HG03196 (cell line): ENCODE data around the gene ANAPC16.
A peak's percentile ranks its signal among the peaks of the same experiment; 100 is the strongest.
"Not testable (repeated sequence)": the region's sequence is repeated elsewhere in the genome, so short reads cannot be mapped to it uniquely, and the experiment has no call there.

ENCODE experiments used
- ATAC-seq: cut with Tn5 transposase; IDR thresholded peaks from one replicate; pipeline ENCODE4 v1.9.1; 2021; ENCODE audit not compliant: unreplicated experiment

The ANAPC16 gene

GRCh38 chr10:72261784-72262404, 46.1 kb downstream of the ANAPC16 start:
- peak; percentile 9 for ATAC-seq

DNA sequence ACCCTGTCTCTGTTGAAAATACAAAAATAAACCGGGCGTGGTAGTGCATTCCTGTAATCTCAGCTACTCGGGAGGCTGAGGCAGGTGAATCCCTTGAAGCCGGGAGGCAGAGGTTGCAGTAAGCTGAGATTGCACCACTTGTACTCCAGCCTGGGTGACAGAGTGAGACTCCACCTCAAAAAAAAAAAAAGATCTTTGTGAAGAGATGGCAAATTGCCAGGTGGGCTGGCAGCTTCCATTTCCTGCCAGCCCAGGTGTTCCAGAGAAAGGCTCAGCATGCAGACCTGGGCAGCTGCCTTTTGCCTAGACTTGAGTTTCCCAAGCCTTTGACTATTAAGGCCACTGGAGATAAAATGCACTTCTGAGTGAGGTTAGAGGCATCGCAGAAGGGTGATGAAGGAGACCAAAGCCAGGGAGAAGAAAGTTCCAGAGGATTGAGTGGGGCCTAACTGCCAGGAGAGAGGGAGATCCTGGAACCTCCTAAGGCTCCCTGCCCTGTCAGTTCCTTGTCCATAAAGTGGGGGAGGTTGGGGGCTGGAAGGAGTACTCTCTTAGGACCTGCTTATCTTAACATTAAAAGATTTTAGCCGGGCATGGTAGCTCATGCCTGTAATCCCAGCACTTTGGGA, 47.9 kb downstream of the ANAPC16 start:
- ATAC-seq = no peak

DNA sequence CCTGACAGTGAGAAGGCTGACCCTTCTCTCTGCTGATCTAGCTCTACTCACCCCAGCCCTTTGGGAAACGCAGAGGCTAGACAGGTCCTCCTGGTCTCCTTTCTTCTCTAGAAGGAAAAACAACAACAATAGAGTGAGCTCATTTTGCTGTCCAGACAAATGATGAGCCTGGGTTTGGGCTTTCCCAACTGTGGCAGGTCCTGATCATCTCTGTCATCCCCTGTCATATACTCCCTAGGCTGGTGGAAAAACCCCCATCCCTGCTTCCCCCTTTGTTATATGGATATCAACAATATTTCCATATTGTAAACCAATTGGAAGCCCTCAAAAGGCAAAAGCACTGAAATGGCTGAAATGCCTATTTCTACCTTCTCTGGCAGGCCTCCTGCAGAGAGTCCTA, 48.7 kb downstream of the ANAPC16 start:
- ATAC-seq = no peak

DNA sequence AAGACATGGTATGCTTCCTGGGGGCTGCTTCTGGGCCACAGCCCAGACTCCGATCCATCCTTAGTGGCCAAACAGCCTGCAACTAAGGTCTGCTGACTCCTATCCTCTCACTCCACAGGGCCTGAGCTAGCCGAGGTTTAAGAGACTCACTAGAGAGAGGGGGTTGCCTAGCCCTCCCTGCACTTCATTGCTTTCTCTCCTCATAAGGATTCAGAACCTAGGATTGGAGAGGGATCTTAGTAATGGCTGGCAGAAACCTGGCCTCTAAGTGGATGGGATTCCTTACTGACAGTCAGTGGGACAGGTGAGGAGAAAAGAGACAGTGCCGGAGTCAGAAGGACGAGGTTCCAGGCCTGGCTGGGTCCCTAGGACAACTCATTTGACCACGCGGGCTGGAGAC, 49.7 kb downstream of the ANAPC16 start:
- no peak for ATAC-seq

DNA sequence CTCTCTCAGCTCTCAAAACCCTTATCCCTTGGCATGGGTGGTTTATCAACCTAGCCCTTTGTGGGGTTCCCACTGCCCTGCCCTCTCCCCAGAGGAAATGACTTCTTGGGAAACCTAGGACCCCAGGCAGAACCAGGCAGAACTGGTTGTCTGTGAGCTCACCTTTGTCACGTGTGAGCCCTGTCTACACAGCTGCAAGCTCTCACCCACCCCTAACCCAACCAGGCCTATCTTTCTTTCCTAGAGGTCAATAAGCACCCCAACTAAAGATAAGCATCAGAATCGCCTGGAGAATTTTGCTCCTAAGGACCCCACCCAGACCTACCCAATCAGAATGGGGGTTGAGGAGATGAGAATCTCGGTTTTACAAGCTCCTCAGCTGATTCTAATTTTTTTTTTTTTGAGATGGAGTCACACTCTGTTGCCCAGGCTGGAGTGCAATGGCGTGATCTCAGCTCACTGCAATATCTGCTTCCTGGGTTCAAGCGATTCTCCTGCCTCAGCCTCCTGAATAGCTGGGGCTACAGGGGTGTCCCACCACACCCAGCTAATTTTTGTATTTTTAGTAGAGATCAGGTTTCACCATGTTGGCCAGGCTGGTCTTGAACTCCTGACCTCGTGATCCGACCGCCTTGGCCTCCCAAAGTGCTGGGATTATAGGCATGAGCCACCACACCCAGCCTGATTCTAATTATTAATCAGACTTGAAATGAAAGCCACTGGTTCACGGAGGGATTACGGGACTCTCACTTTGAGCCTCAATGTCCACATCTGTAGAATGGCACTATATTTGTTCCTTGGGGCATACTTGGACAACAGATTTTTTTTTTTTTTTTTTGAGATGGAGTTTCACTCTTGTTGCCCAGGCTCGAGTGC, 50.4 kb downstream of the ANAPC16 start:
- no peak for ATAC-seq

GRCh38 chr10:72267381-72267780, 51.6 kb downstream of the ANAPC16 start:
- no peak for ATAC-seq

GRCh38 chr10:72267819-72268399, 52.1 kb downstream of the ANAPC16 start:
- ATAC-seq = no peak

DNA sequence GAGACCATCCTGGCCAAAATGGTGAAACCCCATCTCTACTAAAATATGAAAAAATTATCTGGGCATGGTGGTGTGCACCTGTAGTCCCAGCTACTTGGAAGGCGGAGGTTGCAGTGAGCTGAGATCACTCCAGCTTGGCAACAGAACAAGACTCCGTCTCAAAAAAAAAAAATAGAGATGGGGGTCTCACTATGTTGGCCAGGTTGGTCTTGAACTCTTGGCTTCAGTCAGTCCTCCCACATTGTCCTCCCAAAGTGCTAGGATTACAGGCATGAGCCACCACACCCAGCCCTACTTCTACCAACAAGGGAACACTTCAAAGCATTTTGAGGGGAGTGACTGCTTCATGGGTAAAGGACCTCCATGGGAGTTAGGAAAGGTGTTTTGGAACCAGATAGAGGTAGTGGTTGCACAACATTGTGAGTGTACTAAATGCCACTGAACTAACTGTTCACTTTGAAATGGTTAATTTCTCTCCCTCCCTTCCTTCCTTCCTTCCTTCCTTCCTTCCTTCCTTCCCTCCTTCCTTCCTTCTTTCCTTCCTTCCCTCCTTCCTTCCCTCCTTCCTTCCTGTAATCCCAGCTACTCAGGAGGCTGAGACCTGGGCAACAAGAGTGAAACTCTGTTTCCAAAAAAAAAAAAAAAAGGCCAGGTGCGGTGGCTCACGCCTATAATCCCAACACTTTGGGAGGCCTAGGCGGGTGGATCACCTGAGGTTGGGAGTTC, 52.8 kb downstream of the ANAPC16 start:
- not testable (repeated sequence) for ATAC-seq

DNA sequence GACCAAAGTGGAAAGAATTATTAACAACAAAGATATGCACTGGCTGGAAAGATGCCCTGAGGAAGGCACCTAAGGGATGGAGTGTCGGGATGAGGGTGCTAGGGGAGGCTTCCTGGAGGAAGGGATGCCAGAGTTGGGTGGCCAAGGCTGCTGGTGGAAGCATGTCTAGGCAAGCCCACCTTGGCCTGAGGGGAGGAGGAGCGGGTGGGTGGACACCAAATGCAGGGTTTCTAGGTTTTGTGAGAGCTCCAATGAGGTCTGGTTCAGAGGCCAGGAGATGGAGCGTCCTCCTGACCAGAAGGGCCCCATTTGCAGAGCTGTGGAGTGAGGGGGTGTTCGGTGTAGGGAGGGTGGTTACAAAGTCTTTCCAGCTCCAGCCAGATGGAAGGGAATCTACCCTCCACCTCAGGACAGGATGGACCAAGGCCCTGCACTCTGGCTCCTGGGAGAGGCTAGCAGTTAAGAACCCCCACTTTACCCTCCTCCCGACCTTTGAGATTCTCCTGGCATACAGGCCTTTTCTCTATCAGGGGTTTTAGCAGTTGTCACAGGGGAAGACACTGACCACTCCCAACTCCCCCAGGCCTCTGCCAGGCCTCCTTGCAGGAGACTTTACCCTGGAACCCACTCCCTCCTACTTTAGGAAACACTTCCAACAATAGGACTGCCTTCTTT, 54.9 kb downstream of the ANAPC16 start:
- no peak for ATAC-seq

DNA sequence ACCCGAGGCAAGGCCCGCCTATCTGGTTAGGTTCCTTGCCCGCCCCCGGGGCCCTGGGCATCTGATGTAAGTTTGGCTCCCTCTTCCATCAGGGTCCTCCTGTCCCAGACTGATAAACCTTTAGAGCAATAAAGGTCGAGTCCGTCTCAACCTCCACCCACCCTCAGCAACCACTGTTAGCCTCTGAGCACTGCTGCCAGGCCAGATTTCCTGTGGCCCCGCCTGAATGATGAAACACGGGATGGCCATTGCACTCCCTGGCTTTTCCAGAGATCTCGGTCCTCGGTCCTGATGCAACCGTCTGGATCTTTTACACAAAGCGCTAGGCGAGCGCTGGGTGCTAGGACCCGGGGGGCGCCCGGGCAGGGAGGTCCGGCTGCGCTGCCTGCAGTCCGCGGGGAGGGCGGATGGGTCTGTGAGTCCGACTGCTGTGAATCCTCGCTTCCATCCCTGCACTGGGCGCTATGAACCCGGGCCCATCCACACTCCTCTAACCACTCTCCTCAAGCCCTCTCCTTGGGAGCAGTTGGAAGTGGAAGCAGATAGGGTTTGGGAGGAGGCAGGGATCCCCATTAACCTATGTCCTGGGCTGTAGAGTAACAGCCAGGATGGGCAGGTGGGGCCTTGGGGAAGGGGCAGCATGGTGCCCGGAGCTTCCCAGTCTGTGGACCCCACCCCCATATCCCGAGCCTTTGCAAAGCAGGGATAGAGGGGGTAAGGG, 57.0 kb downstream of the ANAPC16 start:
- peak; percentile 20 for ATAC-seq

DNA sequence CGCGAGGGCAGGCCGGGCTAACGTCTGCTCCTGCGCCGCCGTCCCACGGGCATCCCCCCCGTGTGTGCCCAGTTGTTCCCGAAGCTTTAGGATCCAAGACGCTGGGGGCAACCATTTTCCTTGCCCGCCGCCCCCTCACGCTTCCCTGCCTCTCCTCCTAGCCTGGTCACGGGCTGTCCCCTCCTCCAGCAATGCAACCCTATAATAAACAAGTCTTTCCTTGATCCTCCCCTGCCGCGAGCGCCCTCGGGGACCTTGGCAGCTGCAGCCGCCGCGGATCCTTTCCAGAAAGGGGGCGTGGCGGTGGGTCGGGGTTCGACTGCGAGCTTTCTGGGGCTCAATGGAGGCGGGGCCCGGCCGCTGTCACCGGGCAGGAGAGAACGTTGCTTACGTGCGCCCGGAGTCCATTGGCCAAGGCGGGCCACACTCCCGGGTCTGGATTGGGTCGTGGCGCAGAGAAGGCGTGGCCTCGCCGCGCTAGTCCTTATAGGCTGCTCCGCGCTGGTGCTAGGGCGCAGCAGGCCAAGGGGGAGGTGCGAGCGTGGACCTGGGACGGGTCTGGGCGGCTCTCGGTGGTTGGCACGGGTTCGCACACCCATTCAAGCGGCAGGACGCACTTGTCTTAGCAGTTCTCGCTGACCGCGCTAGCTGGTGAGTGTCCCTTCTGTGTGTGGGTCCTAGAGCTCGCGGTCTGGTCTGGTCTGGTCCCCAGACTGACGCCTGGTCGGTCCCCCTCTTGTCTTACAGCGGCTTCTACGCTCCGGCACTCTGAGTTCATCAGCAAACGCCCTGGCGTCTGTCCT, 57.8 kb downstream of the ANAPC16 start, which contains the start of gene DDIT4:
Gene DDIT4 (plus strand): TSS at position 515 of the 803 bp plus-strand sequence. CDS start 293 bp downstream, outside the sequence.
- peak; percentile 74 for ATAC-seq

DNA sequence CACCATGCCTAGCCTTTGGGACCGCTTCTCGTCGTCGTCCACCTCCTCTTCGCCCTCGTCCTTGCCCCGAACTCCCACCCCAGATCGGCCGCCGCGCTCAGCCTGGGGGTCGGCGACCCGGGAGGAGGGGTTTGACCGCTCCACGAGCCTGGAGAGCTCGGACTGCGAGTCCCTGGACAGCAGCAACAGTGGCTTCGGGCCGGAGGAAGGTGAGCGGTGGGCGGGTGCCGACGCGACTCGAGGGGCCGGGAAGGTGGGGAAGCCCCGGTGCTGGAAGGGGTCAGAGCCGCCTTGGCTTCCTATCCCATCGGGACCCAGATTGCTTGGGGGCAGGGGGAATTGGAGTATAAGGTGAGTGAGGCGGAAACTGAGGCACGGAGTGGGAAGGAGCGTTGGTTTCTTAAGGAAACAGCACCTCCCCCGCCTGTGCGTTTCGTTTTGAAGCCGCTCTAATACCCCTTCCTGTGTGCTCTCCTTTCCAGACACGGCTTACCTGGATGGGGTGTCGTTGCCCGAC, 58.5 kb downstream of the ANAPC16 start:
- ATAC-seq = peak; percentile 2

DNA sequence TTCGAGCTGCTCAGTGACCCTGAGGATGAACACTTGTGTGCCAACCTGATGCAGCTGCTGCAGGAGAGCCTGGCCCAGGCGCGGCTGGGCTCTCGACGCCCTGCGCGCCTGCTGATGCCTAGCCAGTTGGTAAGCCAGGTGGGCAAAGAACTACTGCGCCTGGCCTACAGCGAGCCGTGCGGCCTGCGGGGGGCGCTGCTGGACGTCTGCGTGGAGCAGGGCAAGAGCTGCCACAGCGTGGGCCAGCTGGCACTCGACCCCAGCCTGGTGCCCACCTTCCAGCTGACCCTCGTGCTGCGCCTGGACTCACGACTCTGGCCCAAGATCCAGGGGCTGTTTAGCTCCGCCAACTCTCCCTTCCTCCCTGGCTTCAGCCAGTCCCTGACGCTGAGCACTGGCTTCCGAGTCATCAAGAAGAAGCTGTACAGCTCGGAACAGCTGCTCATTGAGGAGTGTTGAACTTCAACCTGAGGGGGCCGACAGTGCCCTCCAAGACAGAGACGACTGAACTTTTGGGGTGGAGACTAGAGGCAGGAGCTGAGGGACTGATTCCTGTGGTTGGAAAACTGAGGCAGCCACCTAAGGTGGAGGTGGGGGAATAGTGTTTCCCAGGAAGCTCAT, 59.0 kb downstream of the ANAPC16 start:
- no peak for ATAC-seq

GRCh38 chr10:72275351-72276012, 59.7 kb downstream of the ANAPC16 start:
- ATAC-seq = no peak

DNA sequence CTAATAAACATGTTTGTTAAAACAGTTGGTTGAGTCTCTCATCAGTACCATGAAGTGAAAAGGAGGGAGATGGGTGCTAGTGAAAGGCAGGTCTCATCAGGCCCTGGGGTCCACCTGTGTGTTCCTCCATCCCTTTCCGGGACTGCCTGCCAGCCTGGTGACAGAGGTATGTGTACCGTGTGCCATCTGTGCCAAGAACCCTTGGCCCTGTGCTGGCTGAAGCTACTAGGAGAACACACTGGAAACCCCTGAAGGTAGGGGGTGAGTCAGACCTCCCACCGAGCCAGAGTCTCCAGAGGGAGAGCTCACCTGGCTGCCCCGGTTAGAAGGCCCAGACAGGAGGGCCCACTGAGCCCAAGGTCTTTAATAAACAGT, 60.2 kb downstream of the ANAPC16 start:
- no peak for ATAC-seq

GRCh38 chr10:72276421-72277339, 60.9 kb downstream of the ANAPC16 start:
- no peak for ATAC-seq
